Stimulated activated memory B cell treated with anti-CD40 and anti-IgM and Interleukin-4, amounts not matched to agents 10 μg/mL and 1 μg/mL and 100 μg/mL, for 72 hours (primary cell): ENCODE results near the gene ZNF530.
A peak's percentile ranks its signal among the peaks of the same experiment; 100 is the strongest.

Experiments
- ATAC-seq: fragments of 150-1000 bp; cut with Tn5 transposase; 2 replicates; pipeline ENCODE4 v1.10.0; 2021
- H3K27ac Mint-ChIP-seq: one replicate; pipeline ENCODE4 v1.8.0; 2022; ENCODE audit warnings: mild to moderate bottlenecking, mixed read lengths
- H3K27me3 Mint-ChIP-seq: one replicate; pipeline ENCODE4 v1.8.0; 2022; ENCODE audit warnings: mixed read lengths
- H3K36me3 Mint-ChIP-seq: one replicate; pipeline ENCODE4 v1.8.0; 2022; ENCODE audit warnings: mixed read lengths
- H3K4me1 Mint-ChIP-seq: one replicate; pipeline ENCODE4 v1.8.0; 2022; ENCODE audit warnings: mixed read lengths
- H3K4me3 Mint-ChIP-seq: one replicate; pipeline ENCODE4 v1.8.0; 2022; ENCODE audit warnings: mild to moderate bottlenecking, moderate library complexity, mixed read lengths
- H3K9me3 Mint-ChIP-seq: one replicate; pipeline ENCODE4 v1.8.0; 2022; ENCODE audit warnings: mixed read lengths

Gene ZNF530

GRCh38 chr19:57583521-57584416, 15.9 kb upstream of the ZNF530 start, which contains the start of gene ZIK1:
Gene ZIK1, plus strand, starts transcription at chr19:57584145. Its CDS starts 212 bp downstream, at chr19:57584357.
- H3K9me3 Mint-ChIP-seq: peaks cover 34% of the 10 kb centered on the region

GRCh38 chr19:57587529-57587928, 12.2 kb upstream of the ZNF530 start:
- ATAC-seq: no peak
- no peak overlapping the region for H3K27ac Mint-ChIP-seq
- no peak overlapping the region for H3K4me3 Mint-ChIP-seq
- peaks cover 79% of the 10 kb centered on the region for H3K36me3 Mint-ChIP-seq
- no peaks in the 10 kb centered on the region for H3K27me3 Mint-ChIP-seq
- H3K9me3 Mint-ChIP-seq: peaks cover 35% of the 10 kb centered on the region
- H3K4me1 Mint-ChIP-seq: peaks cover 27% of the 10 kb centered on the region

More at GRCh38 chr19:57583521-57584416, 15.9 kb upstream of the ZNF530 start, which contains the start of gene ZIK1:
- H3K27ac Mint-ChIP-seq: peak within 1 kb of the TSS; percentile 94
- H3K4me1 Mint-ChIP-seq: peaks cover 31% of the 10 kb centered on the region
- H3K4me3 Mint-ChIP-seq: peak within 1 kb of the TSS; percentile 91
- H3K36me3 Mint-ChIP-seq: peaks cover 45% of the 10 kb centered on the region
- peak; percentile 97 for ATAC-seq
- no peaks in the 10 kb centered on the region for H3K27me3 Mint-ChIP-seq

- no peaks in the 10 kb centered on the region for H3K27me3 Mint-ChIP-seq
- no peak for ATAC-seq
- H3K27ac Mint-ChIP-seq: peak overlapping the region; percentile 36
- peaks cover 31% of the 10 kb centered on the region for H3K36me3 Mint-ChIP-seq
- peaks cover 17% of the 10 kb centered on the region for H3K4me1 Mint-ChIP-seq
- peak overlapping the region; percentile 72 for H3K4me3 Mint-ChIP-seq
- peaks cover 12% of the 10 kb centered on the region for H3K9me3 Mint-ChIP-seq
Observed at GRCh38 chr19:57599377-57599760, 316 bp upstream of the ZNF530 start.

DNA sequence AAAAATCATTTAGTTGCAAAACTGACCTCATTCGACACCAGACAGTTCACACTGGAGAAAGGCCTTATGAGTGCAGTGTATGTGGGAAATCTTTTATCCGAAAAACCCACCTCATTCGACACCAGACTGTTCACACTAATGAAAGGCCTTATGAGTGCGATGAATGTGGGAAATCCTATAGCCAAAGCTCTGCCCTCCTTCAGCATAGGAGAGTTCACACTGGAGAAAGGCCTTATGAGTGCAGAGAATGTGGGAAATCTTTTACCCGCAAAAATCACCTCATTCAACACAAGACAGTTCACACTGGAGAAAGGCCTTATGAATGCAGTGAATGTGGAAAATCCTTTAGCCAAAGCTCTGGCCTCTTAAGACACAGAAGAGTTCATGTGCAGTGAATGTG, 7.2 kb downstream of the ZNF530 start:
- Mint-ChIP-seq H3K27me3 (no peaks in the 10 kb centered on the region), H3K27ac (no peak overlapping the region), H3K4me1 (no peaks in the 10 kb centered on the region), H3K9me3 (peaks cover 24% of the 10 kb centered on the region), H3K36me3 (peaks cover 64% of the 10 kb centered on the region), H3K4me3 (no peak overlapping the region)
- ATAC-seq: no peak

DNA sequence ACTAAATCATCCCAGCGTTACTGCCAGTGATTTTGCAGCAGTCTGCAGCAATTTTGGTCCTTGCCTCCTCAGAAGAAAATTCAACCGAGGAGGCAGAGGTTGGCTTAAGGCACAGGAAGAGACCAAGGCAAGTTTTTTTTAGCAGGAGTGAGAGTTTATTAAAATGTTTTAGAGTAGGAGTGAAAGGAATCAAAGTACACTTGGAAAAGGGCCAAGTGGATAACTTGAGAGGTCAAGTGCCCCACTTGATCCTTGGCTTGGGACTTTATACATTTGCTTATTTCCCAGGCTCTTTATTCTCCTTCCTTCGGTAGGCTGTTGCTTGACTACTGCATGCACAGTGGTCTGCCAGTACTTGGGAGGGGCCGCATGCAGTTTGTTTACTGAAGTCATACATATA, 11.4 kb downstream of the ZNF530 start:
- no peaks in the 10 kb centered on the region for H3K27me3 Mint-ChIP-seq
- peaks cover 24% of the 10 kb centered on the region for H3K9me3 Mint-ChIP-seq

GRCh38 chr19:57613941-57614743, 14.5 kb downstream of the ZNF530 start, which contains the start of gene ZNF134:
Gene ZNF134, plus strand, starts transcription at chr19:57614242. Its CDS starts 5,227 bp downstream, at chr19:57619469.
- Mint-ChIP-seq H3K9me3 (peaks cover 43% of the 10 kb centered on the region), H3K4me3 (peak within 1 kb of the TSS; percentile 90), H3K36me3 (peaks cover 61% of the 10 kb centered on the region), H3K27me3 (no peaks in the 10 kb centered on the region), H3K27ac (peak within 1 kb of the TSS; percentile 92), H3K4me1 (peaks cover 47% of the 10 kb centered on the region)
- ATAC-seq: peak; percentile 100

More for the DNA sequence above, 11.4 kb downstream of the ZNF530 start:
- Mint-ChIP-seq H3K4me3 (no peak overlapping the region), H3K27ac (no peak overlapping the region), H3K4me1 (peaks cover 26% of the 10 kb centered on the region), H3K36me3 (peaks cover 55% of the 10 kb centered on the region)
- ATAC-seq: no peak

DNA sequence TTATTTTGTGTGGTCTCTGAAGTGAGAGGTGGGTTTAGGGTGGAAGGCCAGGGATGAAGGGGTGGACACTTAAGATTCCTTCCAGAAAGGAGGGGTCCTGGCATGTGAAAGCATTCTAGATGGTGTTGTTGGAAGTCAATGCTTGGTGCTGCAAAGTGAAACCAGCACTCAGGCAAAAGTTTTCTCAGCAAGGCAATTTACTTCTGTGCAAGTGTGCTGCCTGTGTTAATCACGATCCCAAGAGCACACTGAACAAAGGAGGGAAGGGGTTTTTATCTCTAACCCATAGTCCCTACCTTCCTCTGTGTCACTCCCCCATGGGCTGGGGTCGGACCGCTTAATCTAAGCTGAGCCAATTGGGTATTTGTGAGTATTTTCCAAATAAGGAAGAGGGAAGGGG, 15.7 kb downstream of the ZNF530 start:
- H3K4me3 Mint-ChIP-seq: peak overlapping the region; percentile 90
- H3K27me3 Mint-ChIP-seq: no peaks in the 10 kb centered on the region
- H3K36me3 Mint-ChIP-seq: peaks cover 73% of the 10 kb centered on the region
- H3K9me3 Mint-ChIP-seq: peaks cover 55% of the 10 kb centered on the region
- ATAC-seq: no peak
- peaks cover 48% of the 10 kb centered on the region for H3K4me1 Mint-ChIP-seq
- peak overlapping the region; percentile 92 for H3K27ac Mint-ChIP-seq

- Mint-ChIP-seq H3K27me3 (no peaks in the 10 kb centered on the region), H3K27ac (no peak overlapping the region), H3K4me1 (peaks cover 24% of the 10 kb centered on the region), H3K4me3 (no peak overlapping the region), H3K9me3 (peaks cover 45% of the 10 kb centered on the region), H3K36me3 (peaks cover 90% of the 10 kb centered on the region)
- ATAC-seq: no peak
Observed at GRCh38 chr19:57620673-57621348, 21.1 kb downstream of the ZNF530 start.

- ATAC-seq: no peak
- H3K9me3 Mint-ChIP-seq: peaks cover 32% of the 10 kb centered on the region
- H3K27me3 Mint-ChIP-seq: no peaks in the 10 kb centered on the region
- no peak overlapping the region for H3K4me3 Mint-ChIP-seq
- H3K27ac Mint-ChIP-seq: no peak overlapping the region
- peaks cover 8% of the 10 kb centered on the region for H3K4me1 Mint-ChIP-seq
- H3K36me3 Mint-ChIP-seq: peaks cover 68% of the 10 kb centered on the region
Observed at GRCh38 chr19:57623091-57623490, 23.4 kb downstream of the ZNF530 start.

- peak within 1 kb of the TSS; percentile 91 for H3K4me3 Mint-ChIP-seq
- H3K27ac Mint-ChIP-seq: peak within 1 kb of the TSS; percentile 86
- peaks cover 32% of the 10 kb centered on the region for H3K4me1 Mint-ChIP-seq
- peaks cover 48% of the 10 kb centered on the region for H3K36me3 Mint-ChIP-seq
- peak; percentile 99 for ATAC-seq
- no peaks in the 10 kb centered on the region for H3K27me3 Mint-ChIP-seq
- peaks cover 16% of the 10 kb centered on the region for H3K9me3 Mint-ChIP-seq
Observed at GRCh38 chr19:57632987-57633831, 33.5 kb downstream of the ZNF530 start, which contains the start of gene ZNF211. Gene ZNF211, plus strand, starts transcription at chr19:57633168. Its CDS starts 179 bp downstream, at chr19:57633347.

- no peak for ATAC-seq
- H3K9me3 Mint-ChIP-seq: peaks cover 20% of the 10 kb centered on the region
- H3K27ac Mint-ChIP-seq: peak overlapping the region; percentile 86
- peaks cover 53% of the 10 kb centered on the region for H3K36me3 Mint-ChIP-seq
- no peaks in the 10 kb centered on the region for H3K27me3 Mint-ChIP-seq
- H3K4me3 Mint-ChIP-seq: peak overlapping the region; percentile 91
- H3K4me1 Mint-ChIP-seq: peaks cover 32% of the 10 kb centered on the region
Observed at GRCh38 chr19:57633832-57634131, 34.1 kb downstream of the ZNF530 start.

DNA sequence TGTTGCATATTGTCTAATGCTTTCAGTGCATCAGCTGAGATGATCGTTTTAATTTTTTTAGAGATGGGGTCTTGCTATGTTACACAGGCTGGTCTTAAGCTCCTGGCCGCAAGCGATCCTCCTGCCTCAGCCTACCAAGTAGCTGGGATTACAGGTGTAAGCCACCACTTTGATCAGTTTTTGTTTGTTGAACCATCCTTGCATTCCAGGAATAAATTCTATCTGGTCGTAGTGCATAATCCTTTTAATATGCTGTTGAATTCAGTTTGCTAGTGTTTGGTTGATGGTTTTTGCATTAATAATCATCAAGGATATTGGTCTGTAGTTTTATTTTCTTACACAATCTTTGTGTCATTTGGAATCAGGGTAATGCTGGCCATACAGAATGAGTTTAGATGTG, 37.7 kb downstream of the ZNF530 start:
- peaks cover 83% of the 10 kb centered on the region for H3K36me3 Mint-ChIP-seq
- H3K4me1 Mint-ChIP-seq: peaks cover 30% of the 10 kb centered on the region
- no peak overlapping the region for H3K27ac Mint-ChIP-seq
- H3K27me3 Mint-ChIP-seq: no peaks in the 10 kb centered on the region
- no peak overlapping the region for H3K4me3 Mint-ChIP-seq
- peaks cover 25% of the 10 kb centered on the region for H3K9me3 Mint-ChIP-seq
- no peak for ATAC-seq

GRCh38 chr19:57641715-57642234, 42.1 kb downstream of the ZNF530 start:
- H3K36me3 Mint-ChIP-seq: peaks cover 78% of the 10 kb centered on the region
- H3K4me3 Mint-ChIP-seq: no peak overlapping the region
- H3K27me3 Mint-ChIP-seq: no peaks in the 10 kb centered on the region
- peaks cover 26% of the 10 kb centered on the region for H3K9me3 Mint-ChIP-seq
- no peak overlapping the region for H3K27ac Mint-ChIP-seq
- ATAC-seq: no peak
- H3K4me1 Mint-ChIP-seq: no peaks in the 10 kb centered on the region
